AG04449 (cell line): Measurements from ENCODE around the gene AMDHD1.

Experiments
- CTCF ChIA-PET: fragments of 350-600 bp; formaldehyde crosslinking; extraction: SDS; loops from one replicate; lab custom pipeline; 2021; ENCODE audit warnings: antibody characterized with exemption; lab: Yijun Ruan, JAX
- POLR2A ChIA-PET: fragments of 400-600, 350-600 bp; formaldehyde crosslinking; extraction: SDS; loops from one replicate; lab custom pipeline; 2020; ENCODE audit warnings: antibody characterized with exemption, inconsistent platforms; lab: Yijun Ruan, JAX
- DNase-seq: peaks from one replicate; pipeline ENCODE4 v3.0.0-alpha.2; 2010; ENCODE audit warnings: low read depth, low spot score
- H3K4me3 ChIP-seq: 2 replicates; pipeline ENCODE4 v1.5.1; 2011; ENCODE audit warnings: low read depth, mild to moderate bottlenecking, control low read depth, low read length
- CTCF ChIP-seq: IDR thresholded peaks from one replicate; pipeline ENCODE4 v1.5.1; 2011; ENCODE audit warnings: mild to moderate bottlenecking, moderate library complexity, low read length, control low read depth, inconsistent platforms; ENCODE audit not compliant: insufficient read depth; ENCODE audit errors: missing control alignments

The AMDHD1 gene

GRCh38 chr12:95999484-95999883, 56.4 kb downstream of the AMDHD1 start:
- TF ChIP-seq CTCF, result no peak
- no peak overlapping the region for H3K4me3 ChIP-seq
- DNase-seq, result no peak
- ChIA-PET CTCF (interaction anchor here (0.7 to 4.8 kb wide), 26 partner anchors 8 to 517 kb away, joined by 3 to 72 read pairs (median 8); partner anchors contain the start of genes AMDHD1 and CCDC38), POLR2A (no interaction called here)

- no peak for TF ChIP-seq CTCF
- no peak overlapping the region for H3K4me3 ChIP-seq
- DNase-seq, result no peak
- ChIA-PET CTCF (interaction anchor here (0.6 to 4.8 kb wide), 12 partner anchors 11 to 1001 kb away, joined by 3 to 72 read pairs (median 4); partner anchors contain the start of genes AMDHD1 and CCDC38), POLR2A (no interaction called here)
Observed at GRCh38 chr12:96000858-96001257, 57.7 kb downstream of the AMDHD1 start.

- ChIA-PET CTCF (interaction anchor here (1.0 to 2.5 kb wide), 2 partner anchors 9 kb away, joined by 3 to 23 read pairs; partner anchors contain the start of gene HAL), POLR2A (no interaction called here)
- no peak for TF ChIP-seq CTCF
Observed at GRCh38 chr12:96006727-96007126, 63.6 kb downstream of the AMDHD1 start.

GRCh38 chr12:96007729-96008128, 64.6 kb downstream of the AMDHD1 start:
- POLR2A ChIA-PET, result no interaction called here
- TF ChIP-seq CTCF, result no peak
- no peak for DNase-seq
- H3K4me3 ChIP-seq, result no peak overlapping the region
- CTCF ChIA-PET, result interaction anchor here (1.0 to 2.5 kb wide), 2 partner anchors 8 to 10 kb away, joined by 3 to 23 read pairs; partner anchors contain the start of gene HAL

More at GRCh38 chr12:96006727-96007126, 63.6 kb downstream of the AMDHD1 start:
- no peak for DNase-seq
- H3K4me3 ChIP-seq, result no peak overlapping the region

GRCh38 chr12:96014943-96015599, 71.9 kb downstream of the AMDHD1 start:
- CTCF ChIA-PET, result interaction anchor here (1.0 to 4.7 kb wide), 6 partner anchors 9 to 502 kb away, joined by 3 to 41 read pairs (median 4); no protein-coding TSS in a partner anchor
- POLR2A ChIA-PET, result no interaction called here
- TF ChIP-seq CTCF, result no peak
- DNase-seq, result no peak
- H3K4me3 ChIP-seq, result no peak overlapping the region

GRCh38 chr12:96015672-96016071, 72.5 kb downstream of the AMDHD1 start:
- no peak for DNase-seq
- ChIA-PET POLR2A (no interaction called here), CTCF (interaction anchor here (0.9 to 4.7 kb wide), 7 partner anchors 9 to 502 kb away, joined by 3 to 41 read pairs (median 4); no protein-coding TSS in a partner anchor)
- no peak overlapping the region for H3K4me3 ChIP-seq
- peak; percentile 56 for TF ChIP-seq CTCF
